Skin epidermis (tissue), 12 donors: ENCODE results near the gene SYT13.

Experiments
- H3K27ac ChIP-seq, 21 experiments: fragments of 200-600 bp; sonication (generic) in 11 of 21; one replicate each; pipeline ENCODE4 v1.5.0; 2020; ENCODE audit warnings: mild to moderate bottlenecking in 3 of 21, inconsistent platforms in 2 of 21, moderate library complexity in 2 of 21
- H3K4me3 ChIP-seq, 7 experiments: fragments of 200-600 bp; sonication (generic) in 2 of 7; one replicate each; pipeline ENCODE4 v1.5.0; 2020; ENCODE audit warnings: inconsistent platforms in 2 of 7, mild to moderate bottlenecking in 2 of 7, moderate library complexity in 1 of 7

Gene SYT13

DNA sequence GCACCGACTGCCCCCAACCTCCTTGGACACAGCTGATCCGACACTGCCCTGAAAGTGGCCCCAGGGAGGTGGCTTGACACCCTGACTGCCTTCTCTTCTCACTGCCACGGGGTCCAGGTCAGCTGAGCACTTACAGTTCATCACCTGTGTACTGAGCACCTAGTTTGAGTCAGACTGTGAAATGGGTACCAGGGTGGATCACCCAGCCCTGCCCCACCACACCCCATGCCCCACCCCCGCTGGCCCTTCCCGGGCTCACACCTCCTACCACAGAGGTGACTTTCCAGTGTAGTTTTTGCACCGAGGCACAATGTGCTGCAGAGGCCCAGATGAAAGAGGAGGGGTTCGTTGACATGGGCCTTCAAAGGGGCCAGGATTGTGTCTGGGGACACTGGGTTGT, 80.2 kb downstream of the SYT13 start:
- no peak overlapping the region for H3K27ac ChIP-seq
- no peak overlapping the region for H3K4me3 ChIP-seq

DNA sequence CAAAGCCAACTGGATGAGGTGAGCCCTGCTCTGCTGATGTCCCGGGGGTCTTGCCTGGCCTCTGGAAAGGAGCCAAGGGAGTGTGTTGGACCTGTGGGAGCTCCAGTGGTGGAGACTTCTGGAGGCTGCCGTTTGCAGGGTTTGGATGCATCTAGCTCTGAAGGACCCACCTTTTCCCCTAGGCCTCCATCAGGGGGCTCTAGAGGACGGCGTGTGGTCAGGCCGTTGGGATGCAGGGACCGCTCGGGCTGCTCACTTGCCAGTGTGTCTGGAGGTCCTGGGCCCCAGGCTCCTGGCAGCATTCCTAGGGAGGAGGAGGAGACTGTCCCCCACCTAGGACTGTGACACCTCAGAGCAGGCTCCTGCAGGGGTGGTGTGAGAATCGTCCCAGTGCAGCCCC, 81.4 kb downstream of the SYT13 start:
- no peak overlapping the region for H3K4me3 ChIP-seq
- H3K27ac ChIP-seq = no peak overlapping the region

DNA sequence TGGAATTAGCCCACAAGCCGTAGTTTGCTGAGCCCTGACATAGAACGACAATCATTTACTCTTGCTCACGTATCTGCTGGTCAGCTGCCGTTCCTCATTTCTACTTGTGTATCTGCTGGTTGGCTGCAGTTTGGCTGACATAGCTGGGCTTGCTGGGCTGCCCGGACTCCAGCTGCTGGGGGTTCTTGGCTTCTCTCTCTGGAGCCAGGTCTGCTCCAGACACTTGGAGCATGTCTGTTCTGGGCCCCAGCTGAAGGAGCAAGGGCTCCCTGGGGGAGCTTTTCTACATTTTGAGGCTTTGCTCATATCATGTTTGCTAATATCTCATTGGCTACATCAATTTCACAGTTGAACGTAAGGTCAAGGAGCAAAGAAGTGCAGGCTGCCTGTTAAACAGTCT, 92.4 kb downstream of the SYT13 start:
- Histone ChIP-seq H3K27ac (no peak overlapping the region), H3K4me3 (no peak overlapping the region)
